GM19438 (cell line): ENCODE results near the gene KCNQ1.

Source experiments
- ATAC-seq: cut with Tn5 transposase; IDR thresholded peaks from one replicate; pipeline ENCODE4 v1.9.1; 2021; ENCODE audit warnings: low read depth; ENCODE audit not compliant: unreplicated experiment

The KCNQ1 gene

GRCh38 chr11:2874963-2875362 lies 430.2 kb downstream of the KCNQ1 start:
- no peak for ATAC-seq

- no peak for ATAC-seq
Observed at GRCh38 chr11:2877474-2877873, 432.7 kb downstream of the KCNQ1 start.

- ATAC-seq, result no peak
Observed at GRCh38 chr11:2878782-2879181, 434.0 kb downstream of the KCNQ1 start.

GRCh38 chr11:2880646-2881045 lies 435.8 kb downstream of the KCNQ1 start:
- ATAC-seq, result no peak

GRCh38 chr11:2881076-2881980 lies 436.5 kb downstream of the KCNQ1 start:
- no peak for ATAC-seq

GRCh38 chr11:2881981-2882375 lies 437.2 kb downstream of the KCNQ1 start:
- no peak for ATAC-seq

- ATAC-seq, result no peak
Observed at GRCh38 chr11:2882396-2883110, 437.7 kb downstream of the KCNQ1 start.

- no peak for ATAC-seq
Observed at GRCh38 chr11:2883640-2883978, 438.8 kb downstream of the KCNQ1 start.

- no peak for ATAC-seq
Observed at GRCh38 chr11:2883979-2884815, 439.4 kb downstream of the KCNQ1 start.

GRCh38 chr11:2885017-2885677 lies 440.3 kb downstream of the KCNQ1 start:
- no peak for ATAC-seq

GRCh38 chr11:2885678-2886081 lies 440.9 kb downstream of the KCNQ1 start, which contains the start of gene CDKN1C:
Gene CDKN1C, minus strand, starts transcription at chr11:2885775. Its CDS starts 319 bp downstream, at chr11:2885456.
- peak; percentile 75 for ATAC-seq

GRCh38 chr11:2886191-2886894 lies 441.5 kb downstream of the KCNQ1 start:
- ATAC-seq, result peak; percentile 3

- ATAC-seq, result no peak
Observed at GRCh38 chr11:2886936-2887335, 442.1 kb downstream of the KCNQ1 start.

- no peak for ATAC-seq
Observed at GRCh38 chr11:2887515-2888195, 442.8 kb downstream of the KCNQ1 start.

GRCh38 chr11:2888266-2888968 lies 443.6 kb downstream of the KCNQ1 start:
- no peak for ATAC-seq

- no peak for ATAC-seq
Observed at GRCh38 chr11:2889362-2890273, 444.8 kb downstream of the KCNQ1 start.

GRCh38 chr11:2890466-2891294 lies 445.9 kb downstream of the KCNQ1 start:
- no peak for ATAC-seq
